Measurements from ENCODE around the gene BCS1L. TPM values are rescaled to one million over a fixed set of nuclear protein-coding genes. Genes with fewer than 3 reads are reported as not detected.

Gene BCS1L
- total RNA-seq, 2 donors from 2014 or later, result 16.8 to 21.2 TPM

DNA sequence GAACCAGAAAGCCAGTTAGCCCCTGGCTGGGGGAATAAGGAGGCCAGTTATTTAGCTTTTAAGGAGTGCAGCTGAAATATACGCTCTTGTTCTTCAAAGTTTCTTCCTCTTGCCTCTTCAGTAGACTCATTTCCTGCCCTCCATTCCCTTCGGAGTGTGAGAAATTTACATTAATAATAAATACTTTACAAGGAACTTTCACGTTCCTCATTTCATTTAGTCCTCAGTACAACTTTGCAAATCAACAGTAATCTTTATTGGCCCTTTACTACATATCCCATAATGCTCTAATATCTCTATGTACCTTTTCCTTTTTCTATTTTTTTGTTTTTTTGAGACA lies 36.1 kb upstream of the BCS1L start:
- H3K4me3 ChIP-seq, result no peak overlapping the region
- H3K4me1 ChIP-seq, result no peaks in the 10 kb centered on the region
- H3K9me3 ChIP-seq, result no peaks in the 10 kb centered on the region
- no peaks in the 10 kb centered on the region for H3K36me3 ChIP-seq
- TF ChIP-seq, protein P1, sequence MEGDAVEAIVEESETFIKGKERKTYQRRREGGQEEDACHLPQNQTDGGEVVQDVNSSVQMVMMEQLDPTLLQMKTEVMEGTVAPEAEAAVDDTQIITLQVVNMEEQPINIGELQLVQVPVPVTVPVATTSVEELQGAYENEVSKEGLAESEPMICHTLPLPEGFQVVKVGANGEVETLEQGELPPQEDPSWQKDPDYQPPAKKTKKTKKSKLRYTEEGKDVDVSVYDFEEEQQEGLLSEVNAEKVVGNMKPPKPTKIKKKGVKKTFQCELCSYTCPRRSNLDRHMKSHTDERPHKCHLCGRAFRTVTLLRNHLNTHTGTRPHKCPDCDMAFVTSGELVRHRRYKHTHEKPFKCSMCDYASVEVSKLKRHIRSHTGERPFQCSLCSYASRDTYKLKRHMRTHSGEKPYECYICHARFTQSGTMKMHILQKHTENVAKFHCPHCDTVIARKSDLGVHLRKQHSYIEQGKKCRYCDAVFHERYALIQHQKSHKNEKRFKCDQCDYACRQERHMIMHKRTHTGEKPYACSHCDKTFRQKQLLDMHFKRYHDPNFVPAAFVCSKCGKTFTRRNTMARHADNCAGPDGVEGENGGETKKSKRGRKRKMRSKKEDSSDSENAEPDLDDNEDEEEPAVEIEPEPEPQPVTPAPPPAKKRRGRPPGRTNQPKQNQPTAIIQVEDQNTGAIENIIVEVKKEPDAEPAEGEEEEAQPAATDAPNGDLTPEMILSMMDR (IDR thresholded peaks at IDR 0.05), result no peak
- DNase-seq (ENCODE audit: low spot score), result no peak
- H3K27ac ChIP-seq, result no peak overlapping the region
- no peaks in the 10 kb centered on the region for H3K27me3 ChIP-seq

DNA sequence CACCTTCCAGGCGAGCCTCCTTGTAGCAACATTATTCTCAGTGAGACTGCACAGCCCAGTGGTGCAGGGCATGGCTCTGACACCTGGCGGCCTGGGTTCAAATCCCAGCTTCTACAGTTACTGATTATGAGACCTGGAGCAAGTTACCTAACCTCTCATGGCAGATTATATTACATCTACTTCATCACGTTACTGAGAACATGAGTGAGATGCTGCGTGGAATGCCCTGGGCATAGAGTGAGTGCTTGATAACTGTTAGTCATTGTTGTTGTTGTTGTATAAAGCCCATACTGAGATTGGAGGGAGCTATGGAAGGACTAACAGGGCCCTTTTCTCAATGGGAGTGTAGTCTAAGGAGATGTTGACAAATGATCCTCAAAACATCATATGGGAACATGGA lies 33.1 kb upstream of the BCS1L start:
- Histone ChIP-seq H3K36me3 (no peaks in the 10 kb centered on the region), H3K27me3 (no peaks in the 10 kb centered on the region), H3K4me1 (no peaks in the 10 kb centered on the region), H3K4me3 (no peak overlapping the region), H3K27ac (no peak overlapping the region), H3K9me3 (no peaks in the 10 kb centered on the region)
- DNase-seq (ENCODE audit: low spot score), result no peak
- TF ChIP-seq, protein P1 (IDR thresholded peaks at IDR 0.05), result no peak

DNA sequence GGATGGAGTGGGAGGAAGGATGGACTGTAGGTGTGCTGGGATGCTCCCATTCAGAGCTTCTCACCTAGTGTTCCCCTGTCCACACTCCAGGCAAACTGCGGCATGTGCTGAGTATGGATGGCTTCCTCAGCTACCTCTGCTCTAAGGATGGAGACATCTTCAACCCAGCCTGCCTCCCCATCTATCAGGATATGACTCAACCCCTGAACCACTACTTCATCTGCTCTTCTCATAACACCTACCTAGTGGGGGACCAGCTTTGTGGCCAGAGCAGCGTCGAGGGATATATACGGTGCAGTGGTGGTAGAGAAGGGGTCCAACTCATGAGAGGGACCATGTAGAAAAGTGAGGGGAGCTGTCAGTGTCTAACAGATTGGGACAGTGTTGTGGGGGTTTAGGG lies 31.5 kb upstream of the BCS1L start:
- no peaks in the 10 kb centered on the region for H3K36me3 ChIP-seq
- DNase-seq (ENCODE audit: low spot score), result no peak

DNA sequence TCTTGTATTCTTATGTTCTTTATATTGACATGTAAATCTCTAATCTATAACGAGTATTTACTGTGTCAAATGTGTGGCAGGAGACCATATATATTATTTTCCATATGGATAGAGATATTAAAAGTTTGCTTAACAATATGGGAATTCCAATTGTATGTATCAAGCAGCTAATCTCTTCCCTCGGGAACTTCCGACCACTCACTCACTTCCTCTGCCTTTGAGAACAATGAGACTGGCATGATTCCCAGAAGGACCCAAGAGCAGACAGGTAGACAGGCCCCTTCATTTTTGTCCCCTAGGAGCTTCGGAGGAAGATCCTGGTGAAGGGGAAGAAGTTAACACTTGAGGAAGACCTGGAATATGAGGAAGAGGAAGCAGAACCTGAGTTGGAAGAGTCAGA lies 27.6 kb upstream of the BCS1L start:
- H3K36me3 ChIP-seq, result peaks cover 32% of the 10 kb centered on the region
- DNase-seq (ENCODE audit: low spot score), result no peak
- H3K9me3 ChIP-seq, result no peaks in the 10 kb centered on the region
- no peaks in the 10 kb centered on the region for H3K4me1 ChIP-seq
- no peak overlapping the region for H3K27ac ChIP-seq
- TF ChIP-seq, protein P1 (IDR thresholded peaks at IDR 0.05), result no peak
- no peak overlapping the region for H3K4me3 ChIP-seq
- no peaks in the 10 kb centered on the region for H3K27me3 ChIP-seq

More for the DNA sequence above, 31.5 kb upstream of the BCS1L start:
- Histone ChIP-seq H3K27ac (no peak overlapping the region), H3K4me3 (no peak overlapping the region), H3K27me3 (no peaks in the 10 kb centered on the region), H3K9me3 (no peaks in the 10 kb centered on the region), H3K4me1 (no peaks in the 10 kb centered on the region)
- TF ChIP-seq, protein P1 (IDR thresholded peaks at IDR 0.05), result no peak

- H3K9me3 ChIP-seq, result no peaks in the 10 kb centered on the region
- no peaks in the 10 kb centered on the region for H3K4me1 ChIP-seq
- DNase-seq (ENCODE audit: low spot score), result no peak
- H3K27me3 ChIP-seq, result no peaks in the 10 kb centered on the region
- H3K4me3 ChIP-seq, result no peak overlapping the region
- TF ChIP-seq, protein P1 (IDR thresholded peaks at IDR 0.05), result no peak
- peaks cover 70% of the 10 kb centered on the region for H3K36me3 ChIP-seq
- no peak overlapping the region for H3K27ac ChIP-seq
Measured at GRCh38 chr2:218635719-218636118, 23.8 kb upstream of the BCS1L start.

GRCh38 chr2:218638372-218638771 lies 21.1 kb upstream of the BCS1L start:
- DNase-seq (ENCODE audit: low spot score), result no peak
- peaks cover 87% of the 10 kb centered on the region for H3K36me3 ChIP-seq
- no peak overlapping the region for H3K27ac ChIP-seq
- no peaks in the 10 kb centered on the region for H3K4me1 ChIP-seq
- TF ChIP-seq, protein P1 (IDR thresholded peaks at IDR 0.05), result no peak
- H3K9me3 ChIP-seq, result no peaks in the 10 kb centered on the region
- H3K4me3 ChIP-seq, result no peak overlapping the region
- H3K27me3 ChIP-seq, result no peaks in the 10 kb centered on the region

Data from right atrium auricular region (tissue), 2 donors.